ENCODE data around the gene RSRC1.

The RSRC1 gene

GRCh38 chr3:158559504-158559903 lies 449.6 kb downstream of the RSRC1 start:
- TF ChIP-seq CTCF (IDR thresholded peaks at IDR 0.05; ENCODE audit: low read depth, low read length, missing control alignments), result no peak
- no peak for DNase-seq (ENCODE audit: low read depth)
- H3K4me3 ChIP-seq (ENCODE audit: low read depth, low read length), result no peak overlapping the region

- DNase-seq (ENCODE audit: low read depth), result no peak
- no peak for TF ChIP-seq CTCF (IDR thresholded peaks at IDR 0.05; ENCODE audit: low read depth, low read length, missing control alignments)
- no peak overlapping the region for H3K4me3 ChIP-seq (ENCODE audit: low read depth, low read length)
These were observed 451.1 kb downstream of the RSRC1 start for GRCh38 chr3:158560979-158561378.

- no peak overlapping the region for H3K4me3 ChIP-seq (ENCODE audit: low read depth, low read length)
- TF ChIP-seq CTCF (IDR thresholded peaks at IDR 0.05; ENCODE audit: low read depth, low read length, missing control alignments), result no peak
- DNase-seq (ENCODE audit: low read depth), result no peak
These were observed 452.8 kb downstream of the RSRC1 start for GRCh38 chr3:158562674-158563073.

- DNase-seq (ENCODE audit: low read depth), result no peak
- H3K4me3 ChIP-seq (ENCODE audit: low read depth, low read length), result no peak overlapping the region
- no peak for TF ChIP-seq CTCF (IDR thresholded peaks at IDR 0.05; ENCODE audit: low read depth, low read length, missing control alignments)
These were observed 453.2 kb downstream of the RSRC1 start for GRCh38 chr3:158563076-158563475.

- no peak for DNase-seq (ENCODE audit: low read depth)
- no peak for TF ChIP-seq CTCF (IDR thresholded peaks at IDR 0.05; ENCODE audit: low read depth, low read length, missing control alignments)
- H3K4me3 ChIP-seq (ENCODE audit: low read depth, low read length), result no peak overlapping the region
These were observed 455.2 kb downstream of the RSRC1 start for GRCh38 chr3:158565076-158565475.

GRCh38 chr3:158568784-158569183 lies 458.9 kb downstream of the RSRC1 start:
- H3K4me3 ChIP-seq (ENCODE audit: low read depth, low read length), result no peak overlapping the region
- DNase-seq (ENCODE audit: low read depth), result no peak
- no peak for TF ChIP-seq CTCF (IDR thresholded peaks at IDR 0.05; ENCODE audit: low read depth, low read length, missing control alignments)

GRCh38 chr3:158569794-158570193 lies 459.9 kb downstream of the RSRC1 start:
- no peak for DNase-seq (ENCODE audit: low read depth)

More at GRCh38 chr3:158569794-158570193, 459.9 kb downstream of the RSRC1 start:
- H3K4me3 ChIP-seq (ENCODE audit: low read depth, low read length), result no peak overlapping the region
- TF ChIP-seq CTCF (IDR thresholded peaks at IDR 0.05; ENCODE audit: low read depth, low read length, missing control alignments), result no peak

All from GM12864 (cell line).